Measurements from ENCODE around the gene ZNF593OS.

Gene ZNF593OS

GRCh38 chr1:26126321-26127084 lies 45.1 kb downstream of the ZNF593OS start:
- peak in 1 of 2 donors; percentile 33 for DNase-seq (ENCODE audit: low read depth in 2 of 2)

- no peak for DNase-seq (ENCODE audit: low read depth in 2 of 2)
Observed at GRCh38 chr1:26125946-26126320, 45.7 kb downstream of the ZNF593OS start.

GRCh38 chr1:26125382-26125781 lies 46.2 kb downstream of the ZNF593OS start:
- no peak for DNase-seq (ENCODE audit: low read depth in 2 of 2)

GRCh38 chr1:26124418-26125331 lies 47.0 kb downstream of the ZNF593OS start:
- DNase-seq (ENCODE audit: low read depth in 2 of 2): no peak

- DNase-seq (ENCODE audit: low read depth in 2 of 2): no peak
Observed at GRCh38 chr1:26122988-26123973, 48.4 kb downstream of the ZNF593OS start.

- DNase-seq (ENCODE audit: low read depth in 2 of 2): no peak
Observed at GRCh38 chr1:26121854-26122773, 49.5 kb downstream of the ZNF593OS start.

- no peak for DNase-seq (ENCODE audit: low read depth in 2 of 2)
Observed at GRCh38 chr1:26119892-26120608, 51.6 kb downstream of the ZNF593OS start.
